WI38 (cell line): ENCODE results near the gene CERKL.

Experiments
- H3K4me3 ChIP-seq: 2 replicates; pipeline ENCODE4 v1.5.1; 2011; ENCODE audit warnings: low read depth, mild to moderate bottlenecking, control low read depth, low read length
- TF ChIP-seq, protein P1 (sequence below): IDR thresholded peaks from 2 replicates; pipeline ENCODE4 v1.5.1; 2012; ENCODE audit warnings: low read depth, mild to moderate bottlenecking, control low read depth, low read length

The CERKL gene

DNA sequence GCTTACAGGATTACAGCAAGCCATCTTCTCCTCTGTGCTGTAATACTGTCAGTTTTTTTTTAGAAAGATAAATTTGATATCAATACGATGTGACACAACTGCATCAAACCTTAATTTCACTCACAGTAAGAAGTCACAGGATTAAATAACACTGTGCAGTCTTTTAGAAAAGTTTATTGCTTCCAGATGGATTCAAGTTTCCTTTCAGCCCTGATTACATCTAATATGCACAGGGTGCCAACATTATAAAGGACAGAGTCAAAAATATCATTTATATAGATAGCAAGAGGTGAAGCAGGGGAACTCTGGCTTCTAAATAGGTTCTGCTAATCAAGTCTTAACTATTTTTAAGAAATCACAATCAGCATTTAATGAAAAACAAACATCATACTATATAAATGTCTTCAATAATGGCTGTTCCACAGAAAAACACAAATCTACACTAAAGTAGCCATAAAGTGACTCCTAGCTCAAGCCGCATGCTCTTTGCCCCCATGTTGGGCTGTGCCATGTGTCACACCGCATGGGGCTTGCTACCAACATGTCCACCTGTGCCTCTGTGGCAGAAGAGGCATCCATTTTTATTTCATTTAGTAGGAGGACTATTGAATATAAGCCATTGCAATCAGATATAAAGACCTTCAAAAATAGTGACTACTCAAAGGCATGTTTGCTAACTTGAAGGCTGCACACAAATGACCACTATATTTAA, 35.0 kb downstream of the CERKL start:
- no peak overlapping the region for H3K4me3 ChIP-seq
- TF ChIP-seq, protein P1, sequence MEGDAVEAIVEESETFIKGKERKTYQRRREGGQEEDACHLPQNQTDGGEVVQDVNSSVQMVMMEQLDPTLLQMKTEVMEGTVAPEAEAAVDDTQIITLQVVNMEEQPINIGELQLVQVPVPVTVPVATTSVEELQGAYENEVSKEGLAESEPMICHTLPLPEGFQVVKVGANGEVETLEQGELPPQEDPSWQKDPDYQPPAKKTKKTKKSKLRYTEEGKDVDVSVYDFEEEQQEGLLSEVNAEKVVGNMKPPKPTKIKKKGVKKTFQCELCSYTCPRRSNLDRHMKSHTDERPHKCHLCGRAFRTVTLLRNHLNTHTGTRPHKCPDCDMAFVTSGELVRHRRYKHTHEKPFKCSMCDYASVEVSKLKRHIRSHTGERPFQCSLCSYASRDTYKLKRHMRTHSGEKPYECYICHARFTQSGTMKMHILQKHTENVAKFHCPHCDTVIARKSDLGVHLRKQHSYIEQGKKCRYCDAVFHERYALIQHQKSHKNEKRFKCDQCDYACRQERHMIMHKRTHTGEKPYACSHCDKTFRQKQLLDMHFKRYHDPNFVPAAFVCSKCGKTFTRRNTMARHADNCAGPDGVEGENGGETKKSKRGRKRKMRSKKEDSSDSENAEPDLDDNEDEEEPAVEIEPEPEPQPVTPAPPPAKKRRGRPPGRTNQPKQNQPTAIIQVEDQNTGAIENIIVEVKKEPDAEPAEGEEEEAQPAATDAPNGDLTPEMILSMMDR: no peak

DNA sequence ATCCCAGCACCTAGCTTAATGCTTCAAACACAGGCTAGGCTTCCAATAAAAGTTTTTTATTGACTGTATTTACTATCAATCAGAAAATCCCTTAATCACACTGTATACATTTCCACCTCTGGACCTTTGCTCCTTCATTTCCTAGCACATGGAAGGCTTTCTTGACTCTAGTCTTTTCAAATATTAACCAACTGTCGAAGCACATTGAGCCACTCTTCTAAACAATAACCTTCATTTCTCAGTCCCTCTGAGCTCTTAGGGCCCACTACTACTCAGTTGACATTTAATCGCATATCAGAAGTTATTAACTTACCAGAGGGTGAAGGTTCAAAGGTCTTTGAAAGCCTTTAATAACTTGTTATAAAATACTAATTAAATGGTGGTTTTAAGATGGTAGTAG, 37.4 kb downstream of the CERKL start:
- no peak overlapping the region for H3K4me3 ChIP-seq
- TF ChIP-seq, protein P1: no peak

DNA sequence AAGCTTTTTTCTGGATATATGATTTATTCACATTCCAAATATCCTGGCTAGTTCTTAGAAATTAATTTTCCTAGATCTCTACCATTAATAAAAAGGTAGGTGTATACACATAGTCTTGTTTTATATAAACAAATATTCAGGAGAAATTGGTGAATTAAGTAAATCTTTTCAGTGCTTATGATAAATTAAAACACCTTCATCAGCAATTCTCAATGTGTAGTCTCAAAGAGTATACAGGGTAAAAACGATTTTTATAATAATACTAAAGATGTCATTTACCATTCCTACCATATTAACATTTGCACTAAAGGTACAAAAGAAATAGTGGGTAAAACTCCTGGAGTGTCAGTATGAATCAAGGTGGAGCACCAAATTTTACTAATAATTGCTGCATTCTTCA, 40.2 kb downstream of the CERKL start:
- TF ChIP-seq, protein P1: no peak
- H3K4me3 ChIP-seq: no peak overlapping the region

DNA sequence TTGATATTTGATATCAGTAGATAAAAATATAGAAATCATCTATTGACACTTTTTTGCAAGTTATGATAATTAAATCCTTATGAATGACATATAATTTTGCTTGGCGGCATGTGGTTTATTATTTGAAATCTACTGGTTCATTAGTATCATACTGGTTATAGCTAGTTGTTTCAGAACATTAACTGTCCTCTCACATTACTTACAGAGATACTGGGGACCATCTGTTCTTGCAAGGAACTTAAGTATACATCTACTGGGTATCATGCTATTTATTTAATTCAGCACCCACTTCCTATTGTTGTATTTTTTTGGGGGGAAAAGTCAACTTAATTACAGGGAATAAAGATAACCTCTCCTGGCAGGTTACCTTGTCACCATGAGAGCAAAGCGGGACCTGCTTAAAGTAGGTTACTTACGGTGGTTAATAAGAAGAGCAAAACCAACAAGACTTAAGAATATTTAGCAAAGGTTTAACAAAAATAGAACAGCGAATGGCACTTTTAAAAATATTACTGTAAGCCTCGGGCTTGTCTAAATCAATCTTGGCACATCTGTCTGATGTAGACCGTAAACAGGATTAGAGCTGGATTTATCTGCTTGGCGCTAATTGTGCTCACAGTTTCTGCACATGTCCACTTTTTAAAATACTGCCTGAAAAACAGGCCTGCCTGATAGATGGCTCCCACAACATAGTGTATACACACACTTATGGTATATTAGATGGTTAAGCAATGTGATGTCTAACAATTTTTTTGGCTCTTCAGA, 41.8 kb downstream of the CERKL start:
- TF ChIP-seq, protein P1: no peak

DNA sequence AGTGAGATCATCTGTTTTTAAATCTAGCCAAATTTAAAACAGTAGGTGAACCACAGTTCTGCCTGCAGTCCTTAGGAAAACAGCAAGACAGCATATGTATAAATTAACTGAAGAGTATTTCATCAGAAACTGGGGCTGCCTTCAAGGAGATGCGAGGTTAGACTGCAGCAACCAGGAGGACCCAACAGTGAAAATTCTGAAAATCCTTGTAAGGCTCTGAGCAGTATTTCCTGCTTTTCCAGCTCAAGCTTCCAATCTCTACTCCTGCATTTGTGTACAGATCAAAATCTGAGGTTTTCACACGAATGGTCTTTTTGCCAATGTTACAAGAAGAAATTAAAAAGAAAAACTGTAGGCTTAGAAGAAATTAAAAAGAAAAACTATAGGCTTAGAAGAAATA, 43.7 kb downstream of the CERKL start:
- TF ChIP-seq, protein P1: no peak
- no peak overlapping the region for H3K4me3 ChIP-seq

More for the DNA sequence above, 41.8 kb downstream of the CERKL start:
- H3K4me3 ChIP-seq: no peak overlapping the region

DNA sequence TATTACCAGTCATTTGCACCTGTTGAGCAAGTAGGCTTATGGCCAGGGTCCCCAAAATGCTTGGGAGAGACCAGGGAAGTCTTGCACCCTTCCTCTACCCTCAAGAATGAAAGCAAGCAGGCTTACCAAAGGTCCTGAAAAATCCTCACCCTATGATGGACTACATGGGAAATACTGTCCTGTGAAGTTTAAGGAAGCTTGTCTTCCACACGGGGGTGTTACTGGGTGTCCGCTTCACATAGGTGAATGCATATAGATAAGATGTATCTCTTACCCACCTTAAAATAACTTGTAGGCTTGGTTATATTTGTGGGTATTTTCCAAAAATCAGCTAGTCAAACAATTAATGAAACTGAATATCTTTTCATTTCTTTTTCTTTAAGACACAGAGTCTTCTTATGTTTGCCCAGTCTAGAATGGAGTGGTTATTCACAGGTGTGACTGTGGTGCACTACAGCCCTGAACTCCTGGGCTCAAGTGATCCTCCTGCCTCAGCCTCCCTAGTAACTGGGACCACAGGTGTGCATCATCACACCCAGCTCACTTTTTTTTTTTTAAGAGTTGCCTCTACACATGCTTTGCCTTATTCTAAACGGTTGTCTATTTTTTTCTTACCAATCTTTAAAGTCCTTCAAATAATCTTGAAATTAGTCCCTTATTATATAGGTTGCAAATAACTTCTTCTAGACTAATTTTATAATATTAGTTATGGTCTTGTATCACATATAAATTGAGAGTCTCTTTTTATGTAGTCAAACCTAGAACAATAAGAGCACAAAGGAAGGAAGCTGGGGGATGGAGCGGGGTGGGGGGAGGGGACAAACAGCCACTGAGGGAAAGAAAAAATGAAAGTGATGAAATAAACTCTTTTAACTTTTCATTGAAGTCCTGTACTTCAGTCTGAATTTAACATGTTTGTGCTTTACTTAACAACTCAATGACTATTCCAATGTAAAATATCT, 49.0 kb downstream of the CERKL start:
- TF ChIP-seq, protein P1: no peak
- no peak overlapping the region for H3K4me3 ChIP-seq
